Astrocyte of the cerebellum (primary cell): Measurements from ENCODE around the gene HS2ST1.

ENCODE experiments used
- DNase-seq: peaks from one replicate; pipeline ENCODE4 v3.0.0-alpha.2; 2011; ENCODE audit warnings: low read depth
- H3K4me3 ChIP-seq: 2 replicates; pipeline ENCODE4 v1.5.1; 2011; ENCODE audit warnings: mild to moderate bottlenecking, low read depth, low read length, moderate library complexity
- in situ Hi-C: cut with HindIII; loops from 2 replicates; pipeline ENCODE4 v1.10.0; 2017; ENCODE audit warnings: low sequenced_read_pairs
- TF ChIP-seq, protein P1 (sequence below): IDR thresholded peaks from 2 replicates; pipeline ENCODE4 v1.5.1; 2012; ENCODE audit warnings: low read length, low read depth, moderate library complexity, mild to moderate bottlenecking; ENCODE audit errors: missing control alignments

The HS2ST1 gene

DNA sequence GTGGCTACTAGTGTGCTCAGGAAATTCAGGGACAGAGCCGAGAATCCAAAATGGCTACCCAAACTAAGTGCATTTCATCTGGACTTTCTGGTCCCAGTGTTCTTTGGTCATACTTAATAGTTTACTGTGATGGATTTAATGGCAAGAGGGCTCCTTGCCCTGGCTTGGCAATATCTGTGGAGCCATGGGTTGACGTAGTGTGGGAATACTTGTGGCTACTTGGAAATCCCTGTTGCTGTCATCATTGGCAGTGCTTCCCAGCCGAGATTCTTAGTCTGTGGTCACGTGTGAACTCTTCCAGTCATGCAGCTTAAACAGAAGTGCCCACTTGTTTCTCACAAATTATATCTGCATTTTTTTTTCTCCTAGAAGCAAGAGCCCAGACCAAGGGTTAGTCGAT lies 198.9 kb downstream of the HS2ST1 start:
- TF ChIP-seq, protein P1, sequence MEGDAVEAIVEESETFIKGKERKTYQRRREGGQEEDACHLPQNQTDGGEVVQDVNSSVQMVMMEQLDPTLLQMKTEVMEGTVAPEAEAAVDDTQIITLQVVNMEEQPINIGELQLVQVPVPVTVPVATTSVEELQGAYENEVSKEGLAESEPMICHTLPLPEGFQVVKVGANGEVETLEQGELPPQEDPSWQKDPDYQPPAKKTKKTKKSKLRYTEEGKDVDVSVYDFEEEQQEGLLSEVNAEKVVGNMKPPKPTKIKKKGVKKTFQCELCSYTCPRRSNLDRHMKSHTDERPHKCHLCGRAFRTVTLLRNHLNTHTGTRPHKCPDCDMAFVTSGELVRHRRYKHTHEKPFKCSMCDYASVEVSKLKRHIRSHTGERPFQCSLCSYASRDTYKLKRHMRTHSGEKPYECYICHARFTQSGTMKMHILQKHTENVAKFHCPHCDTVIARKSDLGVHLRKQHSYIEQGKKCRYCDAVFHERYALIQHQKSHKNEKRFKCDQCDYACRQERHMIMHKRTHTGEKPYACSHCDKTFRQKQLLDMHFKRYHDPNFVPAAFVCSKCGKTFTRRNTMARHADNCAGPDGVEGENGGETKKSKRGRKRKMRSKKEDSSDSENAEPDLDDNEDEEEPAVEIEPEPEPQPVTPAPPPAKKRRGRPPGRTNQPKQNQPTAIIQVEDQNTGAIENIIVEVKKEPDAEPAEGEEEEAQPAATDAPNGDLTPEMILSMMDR: no peak
- DNase-seq: peak; percentile 93
- H3K4me3 ChIP-seq: no peak overlapping the region
- in situ Hi-C loops: no loop called here

DNA sequence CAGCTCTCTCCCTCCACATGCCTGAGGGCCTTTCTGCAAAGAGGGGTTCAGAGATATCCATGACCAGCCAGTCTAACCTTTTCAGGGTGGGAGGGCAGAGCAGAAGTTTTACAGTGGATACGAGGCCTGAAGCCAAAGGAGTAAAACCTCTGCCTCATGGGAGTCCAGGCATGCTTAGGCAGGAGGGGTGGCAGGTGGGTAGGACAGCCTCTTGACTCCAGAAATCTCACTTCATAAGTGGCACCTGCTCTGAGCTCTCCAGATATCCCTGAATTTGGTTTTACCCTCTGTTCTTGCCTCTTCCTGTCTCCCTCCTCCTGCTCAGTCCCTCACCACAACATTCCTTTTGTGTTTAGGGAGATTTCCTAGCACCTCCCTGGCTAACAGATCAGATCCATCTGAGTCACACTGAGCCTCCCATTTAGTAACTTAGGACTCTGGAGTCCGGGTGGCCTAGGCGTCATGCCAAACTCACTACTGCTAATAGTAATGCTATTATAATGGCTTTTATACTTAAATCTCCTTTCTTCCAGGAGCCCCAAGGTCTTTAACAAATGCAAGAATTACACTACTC lies 201.0 kb downstream of the HS2ST1 start:
- TF ChIP-seq, protein P1: no peak
- in situ Hi-C loops: no loop called here
- H3K4me3 ChIP-seq: no peak overlapping the region
- peak; percentile 79 for DNase-seq

DNA sequence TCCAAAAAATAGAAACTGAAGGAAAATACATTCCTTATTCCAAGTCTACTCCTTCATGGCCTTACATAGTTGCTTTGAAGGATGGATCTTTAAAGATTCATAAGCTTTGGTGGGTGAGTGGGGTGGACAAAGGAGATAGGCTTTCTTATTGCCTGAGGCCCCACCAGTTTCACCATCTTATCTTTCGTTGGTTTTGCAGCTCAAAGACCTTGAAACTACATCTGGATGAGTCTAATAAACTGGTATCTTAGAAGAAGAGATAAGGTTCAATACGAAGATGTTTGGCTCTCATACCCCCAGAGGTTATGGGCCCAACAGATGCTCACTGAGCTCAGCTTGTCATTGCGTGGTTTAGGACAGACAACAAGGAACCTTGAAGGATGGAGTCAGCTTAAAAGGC lies 201.5 kb downstream of the HS2ST1 start:
- H3K4me3 ChIP-seq: no peak overlapping the region
- no peak for DNase-seq
- in situ Hi-C loops: no loop called here
- TF ChIP-seq, protein P1: no peak

DNA sequence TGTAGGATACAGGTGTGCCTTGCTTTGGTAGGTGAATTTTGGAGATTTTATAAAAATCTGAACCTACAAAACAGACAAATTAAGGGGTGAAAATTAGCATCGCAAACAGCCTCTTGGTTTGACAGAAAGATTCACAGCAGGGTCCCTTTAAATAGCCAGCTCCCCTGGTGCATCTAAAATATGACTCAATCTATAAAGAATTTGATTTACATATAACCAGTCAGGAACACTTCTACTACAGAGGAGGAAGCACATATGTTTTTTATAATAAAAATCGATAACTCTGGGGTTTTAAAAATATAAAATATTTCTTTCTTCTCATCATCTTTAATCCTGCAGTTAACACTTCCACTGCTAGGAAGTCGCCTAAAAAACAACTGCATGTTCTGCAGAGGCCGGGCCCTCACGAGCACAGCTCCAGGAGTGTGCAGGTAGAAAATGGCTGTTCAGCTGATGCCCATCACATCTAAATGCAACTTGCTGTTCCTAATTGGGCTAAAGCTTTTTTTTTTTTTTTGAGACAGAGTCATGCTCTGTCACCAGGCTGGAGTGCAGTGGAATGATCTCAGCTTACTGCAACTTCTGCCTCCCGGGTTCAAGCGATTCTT lies 203.4 kb downstream of the HS2ST1 start:
- in situ Hi-C loops: no loop called here
- no peak overlapping the region for H3K4me3 ChIP-seq
- no peak for DNase-seq
- TF ChIP-seq, protein P1: no peak

DNA sequence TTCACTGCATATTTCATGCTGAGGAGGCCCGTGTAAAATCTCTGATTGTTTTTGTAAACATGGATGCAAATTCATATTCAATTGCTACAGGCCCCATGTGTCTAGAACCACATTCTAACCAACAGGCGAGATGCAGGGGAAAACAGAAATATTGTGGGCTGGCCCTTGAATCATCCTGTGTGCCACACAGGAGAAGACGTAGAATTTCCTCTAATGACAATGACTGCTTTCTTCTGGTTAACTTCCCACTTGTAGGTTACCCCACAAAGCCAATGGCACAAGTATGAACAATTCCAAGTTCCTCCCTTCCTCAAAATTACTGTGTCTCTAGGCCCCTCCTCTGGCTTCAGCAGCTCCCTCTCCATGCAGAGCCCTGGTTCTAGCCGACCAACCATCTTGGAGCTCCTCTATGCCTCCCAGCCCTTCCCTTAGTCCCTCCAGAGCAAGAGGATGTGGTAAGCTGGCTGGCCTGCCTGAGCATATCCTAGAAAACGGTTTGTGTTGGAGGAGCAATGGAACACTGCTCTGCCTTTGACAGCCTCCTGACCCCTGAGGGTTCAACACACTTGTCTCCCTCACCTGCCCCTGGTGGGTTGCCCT lies 205.2 kb downstream of the HS2ST1 start:
- in situ Hi-C loops: no loop called here
- TF ChIP-seq, protein P1: no peak
- no peak for DNase-seq

DNA sequence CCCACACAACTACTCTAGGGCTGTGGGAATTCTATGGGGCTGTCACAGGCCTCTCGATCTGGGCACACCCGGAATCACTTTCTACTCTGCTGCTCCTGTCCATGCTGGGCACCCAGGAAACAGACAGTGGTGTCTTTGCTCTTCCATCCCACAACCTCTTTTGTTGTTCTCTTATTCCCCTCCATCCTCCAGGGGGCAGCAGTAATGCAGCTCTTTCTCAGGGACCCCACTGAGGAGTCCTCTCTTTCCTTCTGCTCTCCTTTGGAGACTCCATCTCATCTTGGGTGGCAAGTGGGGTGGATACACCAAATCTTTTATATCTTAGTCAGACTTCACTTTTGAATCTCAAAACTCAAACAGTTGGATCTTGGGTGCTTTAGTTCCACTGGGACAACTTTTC lies 206.3 kb downstream of the HS2ST1 start:
- in situ Hi-C loops: no loop called here
- TF ChIP-seq, protein P1: peak; percentile 34
- DNase-seq: no peak
- no peak overlapping the region for H3K4me3 ChIP-seq

More for the DNA sequence above, 205.2 kb downstream of the HS2ST1 start:
- no peak overlapping the region for H3K4me3 ChIP-seq
